Fibroblast of mammary gland (primary cell): Measurements from ENCODE around the gene PTPN7.

Experiments used
- DNase-seq: peaks from one replicate; pipeline ENCODE4 v3.0.0-alpha.2; 2010; ENCODE audit warnings: low read depth
- H3K4me3 ChIP-seq: 2 replicates; pipeline ENCODE4 v1.5.1; 2011; ENCODE audit warnings: low read depth, mild to moderate bottlenecking, low read length, moderate library complexity; ENCODE audit not compliant: control insufficient read depth
- CTCF ChIP-seq: conservative IDR thresholded peaks from 2 replicates; pipeline ENCODE4 v1.5.1; 2011; ENCODE audit warnings: low read depth, low read length, inconsistent platforms; ENCODE audit not compliant: control insufficient read depth, insufficient read depth

PTPN7 gene

GRCh38 chr1:202189918-202190715 is 29.7 kb upstream of the PTPN7 start:
- peak; percentile 17 for TF ChIP-seq CTCF
- no peak overlapping the region for H3K4me3 ChIP-seq

GRCh38 chr1:202189001-202189790 is 28.8 kb upstream of the PTPN7 start:
- peak; percentile 60 for TF ChIP-seq CTCF
- peak; percentile 52 for DNase-seq
- no peak overlapping the region for H3K4me3 ChIP-seq

More at GRCh38 chr1:202189918-202190715, 29.7 kb upstream of the PTPN7 start:
- DNase-seq = no peak

GRCh38 chr1:202187697-202188407 is 27.4 kb upstream of the PTPN7 start:
- no peak for TF ChIP-seq CTCF
- DNase-seq = no peak
- no peak overlapping the region for H3K4me3 ChIP-seq

GRCh38 chr1:202187041-202187671 is 26.8 kb upstream of the PTPN7 start:
- TF ChIP-seq CTCF = no peak
- H3K4me3 ChIP-seq = no peak overlapping the region
- no peak for DNase-seq

- no peak for DNase-seq
- TF ChIP-seq CTCF = no peak
- H3K4me3 ChIP-seq = no peak overlapping the region
Observed at GRCh38 chr1:202186327-202186726, 25.9 kb upstream of the PTPN7 start.

GRCh38 chr1:202184750-202185460 is 24.5 kb upstream of the PTPN7 start:
- TF ChIP-seq CTCF = peak; percentile 90
- H3K4me3 ChIP-seq = no peak overlapping the region
- peak; percentile 81 for DNase-seq
